ENCODE measurements around the gene HOXD12.

DNA sequence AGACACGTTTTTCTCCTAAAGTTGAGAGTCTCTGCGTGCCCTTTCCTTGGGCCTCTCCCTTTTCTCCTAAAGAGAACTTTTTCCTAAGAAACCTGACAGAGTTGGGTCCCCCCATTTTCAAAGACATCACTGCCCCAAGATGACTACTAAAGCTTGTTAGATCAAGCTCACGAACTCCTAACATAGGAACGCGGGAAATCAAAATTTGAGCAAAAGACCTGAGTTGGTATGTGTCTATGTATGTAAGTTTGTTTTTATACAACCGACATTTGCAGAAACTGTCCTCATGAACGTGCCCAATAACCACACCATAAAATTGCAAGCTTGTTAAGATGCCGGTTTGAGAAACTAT lies 5.7 kb upstream of the HOXD12 start:
- TF ChIP-seq, protein P1, sequence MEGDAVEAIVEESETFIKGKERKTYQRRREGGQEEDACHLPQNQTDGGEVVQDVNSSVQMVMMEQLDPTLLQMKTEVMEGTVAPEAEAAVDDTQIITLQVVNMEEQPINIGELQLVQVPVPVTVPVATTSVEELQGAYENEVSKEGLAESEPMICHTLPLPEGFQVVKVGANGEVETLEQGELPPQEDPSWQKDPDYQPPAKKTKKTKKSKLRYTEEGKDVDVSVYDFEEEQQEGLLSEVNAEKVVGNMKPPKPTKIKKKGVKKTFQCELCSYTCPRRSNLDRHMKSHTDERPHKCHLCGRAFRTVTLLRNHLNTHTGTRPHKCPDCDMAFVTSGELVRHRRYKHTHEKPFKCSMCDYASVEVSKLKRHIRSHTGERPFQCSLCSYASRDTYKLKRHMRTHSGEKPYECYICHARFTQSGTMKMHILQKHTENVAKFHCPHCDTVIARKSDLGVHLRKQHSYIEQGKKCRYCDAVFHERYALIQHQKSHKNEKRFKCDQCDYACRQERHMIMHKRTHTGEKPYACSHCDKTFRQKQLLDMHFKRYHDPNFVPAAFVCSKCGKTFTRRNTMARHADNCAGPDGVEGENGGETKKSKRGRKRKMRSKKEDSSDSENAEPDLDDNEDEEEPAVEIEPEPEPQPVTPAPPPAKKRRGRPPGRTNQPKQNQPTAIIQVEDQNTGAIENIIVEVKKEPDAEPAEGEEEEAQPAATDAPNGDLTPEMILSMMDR (IDR thresholded peaks at IDR 0.05) = no peak
- TF ChIP-seq EP300 (IDR thresholded peaks at IDR 0.05) = no peak
- no peak for TF ChIP-seq POLR2A (IDR thresholded peaks at IDR 0.05)

Measured in ovary (tissue), 3 donors.